HG03103 (cell line): ENCODE data around the gene UBE2E3.
A peak's percentile ranks its signal among the peaks of the same experiment; 100 is the strongest.
"Not testable (repeated sequence)": the region's sequence is repeated elsewhere in the genome, so short reads cannot be mapped to it uniquely, and the experiment has no call there.

Experiments
- ATAC-seq: cut with Tn5 transposase; IDR thresholded peaks from one replicate; pipeline ENCODE4 v1.9.1; 2021; ENCODE audit warnings: low read depth; ENCODE audit not compliant: unreplicated experiment

Gene UBE2E3

DNA sequence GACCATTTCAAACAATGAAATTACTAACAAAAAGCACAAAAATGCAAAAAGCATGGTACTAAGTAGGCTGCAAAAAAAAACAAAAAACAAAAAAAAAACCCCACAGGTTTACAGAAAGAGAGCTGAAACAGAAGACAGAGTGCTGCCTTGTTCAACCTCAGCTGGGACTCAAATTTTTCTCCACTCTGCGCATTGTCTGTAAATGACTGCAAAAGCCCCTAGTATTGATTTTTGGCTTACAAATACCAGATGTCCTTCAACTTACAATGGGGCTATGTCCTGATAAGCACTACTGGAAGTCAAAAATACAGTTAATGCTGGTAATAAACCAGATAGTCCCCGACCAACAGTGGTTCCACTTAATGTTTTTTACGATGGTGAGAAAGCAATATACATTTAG lies 42.2 kb downstream of the UBE2E3 start:
- ATAC-seq, result no peak

DNA sequence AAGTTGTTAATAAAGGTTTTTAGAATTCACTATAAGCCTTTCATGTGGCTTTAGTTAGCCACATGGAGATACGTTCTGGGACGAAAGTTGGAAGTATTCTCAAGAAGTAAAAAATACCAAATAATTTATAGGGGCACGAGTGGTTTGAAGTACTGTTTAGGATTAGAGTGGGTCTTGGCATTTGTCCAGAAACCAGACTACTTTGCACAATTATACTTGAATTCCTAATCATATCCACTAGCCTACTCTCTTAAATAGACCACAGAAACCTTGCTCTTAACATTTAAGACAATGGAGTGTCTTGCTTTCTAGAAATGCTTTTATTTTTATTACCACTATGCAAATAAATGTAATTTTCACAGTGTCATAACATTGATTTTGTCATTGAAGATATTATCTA lies 44.6 kb downstream of the UBE2E3 start:
- ATAC-seq, result no peak

DNA sequence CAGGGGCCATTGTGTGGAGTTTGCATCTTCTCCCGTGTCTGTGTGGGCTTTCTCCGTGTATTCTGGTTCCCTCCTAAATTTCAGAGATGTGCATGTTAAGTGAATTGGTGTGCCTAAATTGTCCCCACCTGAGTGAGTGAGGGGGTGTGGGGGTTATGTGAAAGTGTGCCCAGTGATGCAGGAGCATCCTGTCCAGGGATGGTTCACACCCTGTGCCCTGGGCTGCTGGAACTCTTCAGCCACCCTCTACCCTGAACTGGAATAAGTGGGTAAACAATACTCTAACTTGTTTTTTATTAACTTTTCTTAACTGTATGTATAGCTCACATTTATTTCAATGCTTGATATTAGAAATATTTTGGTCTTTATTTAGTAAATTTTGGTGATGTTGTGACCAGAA lies 56.0 kb downstream of the UBE2E3 start:
- ATAC-seq, result peak; percentile 66

DNA sequence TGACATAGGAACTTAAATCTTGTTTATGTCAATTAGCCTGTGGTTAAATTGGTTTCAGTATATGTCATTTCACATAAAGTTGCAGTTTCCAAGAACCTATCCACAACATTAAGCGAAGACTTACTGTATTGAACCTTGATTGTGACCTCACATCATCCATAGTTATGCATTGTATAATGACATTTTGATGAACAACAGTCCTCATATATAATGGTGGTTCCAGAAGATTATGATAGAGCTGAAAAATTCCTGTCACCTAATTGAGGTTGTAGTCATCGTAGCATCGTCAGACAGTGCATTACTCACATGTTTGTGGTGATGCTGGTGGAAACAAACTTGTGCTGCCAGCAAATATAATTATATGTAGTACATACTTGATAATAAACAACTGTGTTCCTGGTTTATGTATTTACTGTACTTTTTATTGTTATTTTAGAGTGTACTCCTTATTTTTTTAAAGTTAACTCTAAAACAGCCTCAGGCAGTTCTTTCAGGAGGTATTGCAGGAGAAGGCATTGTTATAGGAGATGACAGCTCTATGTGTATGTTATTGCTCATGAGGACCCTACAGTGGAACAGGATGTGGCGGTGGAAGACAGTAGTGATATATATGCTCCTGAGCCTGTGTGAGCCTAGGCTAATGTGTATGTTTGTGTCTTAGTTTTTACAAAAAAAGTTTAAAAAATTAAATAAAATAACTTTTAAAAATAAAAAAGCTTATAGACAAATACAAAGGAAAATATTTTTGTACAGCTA lies 56.6 kb downstream of the UBE2E3 start:
- ATAC-seq, result peak; percentile 58

DNA sequence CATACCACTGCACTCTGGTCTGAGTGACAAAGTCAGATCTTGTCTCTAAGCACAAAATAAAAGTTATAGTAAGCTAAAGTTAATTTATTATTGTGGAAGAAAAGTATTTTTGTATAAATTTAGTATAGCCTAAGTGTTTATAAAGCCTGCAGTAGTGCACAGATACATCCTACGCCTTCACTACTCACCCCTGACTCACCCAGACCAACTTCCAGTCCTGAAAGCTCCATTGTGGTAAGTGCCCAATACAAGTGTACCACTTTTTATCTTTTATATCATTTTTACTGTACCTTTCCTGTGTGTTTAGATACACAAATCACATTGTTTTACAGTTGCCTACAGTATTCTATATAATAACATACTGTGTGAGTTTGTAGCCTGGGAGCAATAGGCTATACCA lies 57.5 kb downstream of the UBE2E3 start:
- ATAC-seq, result no peak

DNA sequence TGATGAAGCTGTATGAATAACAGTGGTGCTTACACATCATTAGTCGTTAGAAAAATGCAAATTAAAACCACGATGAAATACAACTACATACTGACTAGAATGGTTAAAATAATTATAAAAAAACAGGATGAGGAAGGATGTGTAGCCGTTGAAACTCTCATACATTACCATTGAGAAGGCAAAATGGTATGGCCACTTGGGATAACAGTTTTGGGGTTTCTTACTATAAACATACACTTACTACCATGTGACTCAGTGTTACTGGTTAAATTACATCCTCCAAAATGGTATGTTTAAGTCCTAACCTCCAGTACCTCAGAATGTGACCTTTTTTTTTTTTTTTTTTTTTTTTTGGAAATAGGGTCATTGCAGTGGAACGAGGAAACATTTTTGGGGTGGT lies 58.4 kb downstream of the UBE2E3 start:
- ATAC-seq, result no peak

DNA sequence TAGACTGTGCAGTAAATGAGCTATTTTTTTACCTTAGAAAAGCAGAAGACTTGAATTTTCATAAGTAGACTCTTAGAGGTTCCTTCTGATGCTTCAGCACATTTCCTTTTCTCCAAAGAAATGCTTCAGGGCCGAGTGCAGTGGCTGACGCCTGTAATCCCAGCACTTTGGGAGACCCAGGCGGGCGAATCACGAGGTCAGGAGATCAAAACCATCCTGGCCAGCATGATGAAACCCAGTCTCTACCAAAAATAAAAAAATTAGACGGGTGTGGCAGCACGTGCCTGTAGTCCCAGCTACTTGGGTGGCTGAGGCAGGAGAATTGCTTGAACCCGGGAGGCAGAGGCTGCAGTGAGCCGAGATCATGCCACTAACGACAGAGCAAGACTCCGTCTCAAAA lies 60.4 kb downstream of the UBE2E3 start:
- ATAC-seq, result not testable (repeated sequence)

DNA sequence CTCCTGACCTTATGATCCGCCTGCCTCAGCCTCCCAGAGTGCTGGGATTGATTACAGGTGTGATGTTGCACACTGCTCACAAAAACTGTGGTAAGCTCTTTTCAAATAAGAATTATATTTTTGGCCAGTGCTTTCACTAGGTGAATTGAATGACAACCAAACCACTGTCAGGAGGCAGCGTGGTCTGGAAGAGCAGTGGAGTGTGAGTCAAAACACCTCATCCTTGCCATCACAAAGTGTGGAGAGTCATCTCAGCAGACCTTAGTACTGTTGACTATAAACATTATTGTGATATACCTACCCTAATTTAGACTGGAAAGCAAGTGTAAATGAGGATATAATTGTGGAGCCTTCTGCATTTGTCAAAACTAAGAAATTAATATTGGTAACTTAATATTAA lies 61.3 kb downstream of the UBE2E3 start:
- no peak for ATAC-seq

DNA sequence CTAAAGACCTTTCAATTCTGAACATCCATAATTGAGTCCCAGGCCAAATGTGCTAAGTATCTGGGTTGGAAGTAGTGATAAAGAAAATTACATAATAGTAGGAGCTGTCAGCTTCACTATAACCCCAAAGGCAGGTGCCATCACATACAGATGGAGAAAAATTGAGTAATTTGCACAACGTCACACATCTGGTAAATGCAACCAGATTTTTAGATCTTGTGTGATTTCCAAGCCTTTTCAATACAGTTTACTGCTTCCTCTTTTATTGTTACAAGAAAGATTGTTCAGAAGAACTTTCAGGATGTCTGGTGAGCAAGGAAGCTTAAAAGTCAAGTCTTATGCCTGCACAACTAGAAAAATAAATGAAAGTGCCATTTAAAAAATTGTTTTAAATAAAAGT lies 62.3 kb downstream of the UBE2E3 start:
- no peak for ATAC-seq

DNA sequence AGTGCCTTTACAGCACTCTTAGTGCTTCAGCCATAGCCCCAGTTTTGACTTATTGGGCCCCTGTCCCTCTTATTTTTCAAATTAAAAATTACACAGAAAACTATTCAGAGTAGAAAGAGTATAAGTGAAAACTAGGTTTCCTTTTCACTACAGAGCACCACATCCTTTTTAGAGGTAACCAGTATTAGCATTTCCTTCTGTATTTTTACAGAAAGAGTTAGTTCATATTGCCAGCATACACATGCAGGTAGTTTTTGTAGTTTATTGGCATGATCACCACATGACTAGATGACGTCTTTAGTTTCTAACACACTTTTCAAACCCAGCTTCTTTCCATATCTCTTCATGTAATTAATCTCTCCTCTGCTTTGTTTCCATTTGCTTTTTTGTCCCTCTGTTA lies 66.4 kb downstream of the UBE2E3 start:
- ATAC-seq, result no peak

DNA sequence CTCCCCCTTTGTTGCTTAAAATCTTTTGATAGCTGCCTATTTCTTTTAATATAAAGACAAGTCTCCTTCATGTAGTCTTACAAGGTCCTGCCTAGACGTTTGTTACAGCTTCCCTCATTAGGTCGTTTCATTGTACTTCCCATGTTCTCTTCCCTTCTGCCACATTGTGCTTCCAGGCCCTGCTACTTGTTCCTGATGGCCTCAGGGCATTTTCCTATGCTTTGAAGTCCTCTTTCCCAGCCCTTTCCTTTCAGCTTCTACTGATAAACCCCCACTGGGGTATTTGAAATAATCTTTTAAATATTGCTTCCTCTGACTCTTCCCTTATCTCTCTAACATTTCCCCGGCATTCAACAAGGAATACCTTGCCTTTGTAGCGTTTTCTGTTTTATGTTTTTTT lies 67.4 kb downstream of the UBE2E3 start:
- no peak for ATAC-seq

DNA sequence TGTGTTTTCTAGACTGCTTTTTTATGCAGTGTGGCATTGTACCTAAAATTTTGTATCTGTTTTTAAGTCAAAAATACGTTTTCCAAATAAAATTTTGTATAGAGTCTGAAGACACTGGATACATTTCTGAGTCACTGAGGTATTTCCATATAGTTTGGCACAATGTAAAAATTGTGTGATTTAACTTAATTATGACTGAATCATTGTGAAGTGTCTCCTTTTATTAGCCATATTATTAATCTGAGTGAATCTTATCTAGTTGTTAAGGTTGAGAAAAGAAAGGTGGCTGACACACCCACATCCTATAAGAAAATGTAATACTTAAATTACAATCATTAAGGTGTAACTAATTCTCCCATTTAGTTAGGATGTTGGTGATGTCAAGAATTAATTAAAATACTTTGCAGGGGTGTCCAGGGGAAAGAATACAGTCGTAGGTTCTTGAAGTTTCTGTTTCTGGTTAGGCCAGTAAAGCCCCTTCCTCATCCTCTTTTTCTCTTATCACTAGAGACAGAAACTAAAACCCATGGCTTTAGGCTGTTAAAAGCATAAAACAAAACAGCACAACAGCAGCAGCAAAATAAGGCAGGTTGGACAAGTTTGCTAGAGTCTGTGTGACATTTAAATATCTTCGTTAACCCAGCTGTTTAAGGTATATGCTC lies 71.6 kb downstream of the UBE2E3 start:
- ATAC-seq, result no peak

DNA sequence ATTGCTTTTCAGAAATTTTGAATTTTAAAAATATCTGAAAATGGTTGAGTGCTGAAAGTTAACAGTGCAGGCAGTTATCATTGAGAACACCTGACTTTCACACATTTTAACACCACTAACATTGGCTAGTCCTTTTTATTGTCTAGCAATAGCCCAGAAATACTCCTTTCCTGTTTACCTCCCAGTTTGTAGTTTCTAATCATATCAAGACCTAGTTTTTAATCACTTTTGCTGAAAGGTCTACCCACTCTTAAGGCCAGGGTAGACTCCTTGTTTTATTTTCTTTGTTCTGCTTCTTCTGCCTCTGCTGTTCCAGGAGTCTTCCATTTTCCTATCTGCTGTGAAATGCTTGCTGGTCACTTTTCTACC lies 72.1 kb downstream of the UBE2E3 start:
- ATAC-seq, result no peak

DNA sequence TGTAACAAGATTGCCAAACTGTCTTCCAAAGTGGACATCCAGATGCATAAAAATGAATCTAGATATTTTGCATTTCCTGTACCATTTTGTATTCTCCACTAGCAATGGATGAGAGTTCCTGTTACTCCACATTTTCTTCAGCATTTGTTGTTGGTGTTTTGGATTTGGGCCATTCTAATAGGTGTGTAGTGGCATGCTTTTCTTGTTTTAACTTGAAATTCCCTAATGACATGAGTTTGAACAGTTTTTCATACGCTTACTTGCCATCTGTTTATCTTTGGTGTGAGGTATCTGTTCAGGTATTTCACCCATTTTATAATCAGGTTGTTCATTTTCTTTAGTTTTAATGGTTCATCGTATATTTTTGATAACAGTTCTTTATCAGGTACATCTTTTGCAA lies 73.9 kb downstream of the UBE2E3 start:
- no peak for ATAC-seq

DNA sequence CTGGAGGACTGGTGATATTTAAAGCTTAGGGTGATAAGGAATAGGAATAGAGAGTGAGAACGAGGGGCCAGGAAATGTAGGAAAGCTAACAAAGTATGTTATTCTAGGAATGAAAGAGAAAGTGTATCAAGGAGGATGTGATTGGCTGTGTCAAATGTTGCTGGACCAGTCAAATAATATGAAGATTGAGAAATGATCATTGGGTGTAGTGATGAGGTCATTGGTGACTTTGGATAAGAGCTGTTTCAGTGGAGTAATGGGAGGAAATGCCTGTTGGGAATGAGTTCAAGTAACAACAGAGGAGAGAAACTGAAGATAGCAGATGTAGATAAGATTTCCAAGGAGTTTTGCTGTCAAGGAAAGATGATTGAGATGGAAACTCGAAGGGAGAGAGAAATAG lies 74.4 kb downstream of the UBE2E3 start:
- ATAC-seq, result no peak

DNA sequence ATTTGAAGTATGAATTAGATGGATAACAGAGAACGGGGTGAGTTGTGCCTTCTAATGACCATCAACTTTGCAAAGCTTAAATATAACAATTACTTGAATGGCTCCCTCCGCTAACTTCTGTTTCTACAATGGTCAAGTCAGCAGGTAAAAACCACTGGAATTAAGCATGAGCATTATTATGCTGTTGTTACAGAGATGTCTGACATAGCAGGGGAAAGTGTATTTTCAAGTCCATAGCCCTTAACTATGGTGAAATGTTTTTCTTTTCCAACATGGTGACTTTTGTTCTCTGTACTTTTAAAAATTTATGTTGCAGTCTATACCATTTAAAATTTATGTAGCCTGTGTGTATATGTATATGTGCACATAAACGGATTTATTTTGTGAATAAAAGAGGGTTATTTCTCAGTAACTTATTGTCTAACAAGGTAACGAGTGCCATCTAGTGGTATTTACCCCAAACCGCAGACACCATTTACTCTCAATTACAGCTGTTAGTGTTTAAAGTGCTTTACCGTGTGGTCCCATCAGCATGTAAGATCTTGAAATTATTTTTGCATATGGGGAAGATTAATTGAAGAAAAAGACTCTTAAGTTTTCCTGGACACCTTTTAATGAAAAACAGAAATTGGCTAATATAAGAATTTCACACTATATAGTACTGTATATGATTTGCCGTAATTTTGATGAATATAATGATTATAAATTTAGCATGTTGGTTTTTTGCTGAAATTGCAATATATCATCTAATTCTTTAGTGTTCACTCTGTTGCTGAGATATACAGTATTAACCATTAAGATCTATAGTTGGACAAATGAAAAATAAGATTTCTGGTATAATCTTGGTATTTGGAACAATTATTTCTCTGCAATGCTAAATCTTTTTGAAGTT lies 78.2 kb downstream of the UBE2E3 start:
- ATAC-seq, result no peak

DNA sequence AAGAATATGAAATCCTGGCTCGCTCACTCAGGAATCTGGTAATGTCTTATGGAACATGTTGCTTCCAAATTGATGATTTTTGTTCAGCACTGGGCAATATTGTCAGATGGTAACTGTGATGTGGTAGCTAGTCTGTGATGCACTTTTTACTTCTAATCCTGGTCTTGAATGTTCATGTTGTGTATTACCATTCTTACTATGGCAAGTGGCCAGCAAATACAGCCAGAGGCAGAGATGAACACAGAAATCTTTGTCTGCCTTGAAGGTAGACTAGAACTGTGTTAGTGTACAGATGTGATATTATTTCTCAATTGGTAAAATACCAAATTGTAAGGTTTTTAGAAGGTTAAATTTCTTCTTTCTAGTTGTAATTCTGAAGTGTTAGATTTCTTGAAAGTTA lies 83.3 kb downstream of the UBE2E3 start:
- no peak for ATAC-seq

DNA sequence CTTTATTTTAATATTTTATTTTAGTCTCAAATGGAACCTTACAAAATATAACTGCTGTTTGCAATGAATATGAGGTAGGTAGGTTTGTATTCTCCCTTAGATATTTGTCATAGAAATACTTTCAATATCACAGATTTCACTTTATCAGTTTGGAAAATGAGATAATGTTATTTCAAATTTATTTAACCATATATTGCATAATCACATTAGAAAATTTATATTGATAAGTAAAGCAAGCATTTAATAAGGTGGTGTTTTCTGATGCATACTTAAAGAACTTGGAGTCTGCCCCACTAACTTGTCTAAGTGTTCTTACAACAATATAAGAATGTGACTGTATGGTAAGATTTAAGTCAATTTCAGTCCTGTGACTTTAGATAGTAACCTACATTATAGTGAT lies 85.1 kb downstream of the UBE2E3 start:
- no peak for ATAC-seq

DNA sequence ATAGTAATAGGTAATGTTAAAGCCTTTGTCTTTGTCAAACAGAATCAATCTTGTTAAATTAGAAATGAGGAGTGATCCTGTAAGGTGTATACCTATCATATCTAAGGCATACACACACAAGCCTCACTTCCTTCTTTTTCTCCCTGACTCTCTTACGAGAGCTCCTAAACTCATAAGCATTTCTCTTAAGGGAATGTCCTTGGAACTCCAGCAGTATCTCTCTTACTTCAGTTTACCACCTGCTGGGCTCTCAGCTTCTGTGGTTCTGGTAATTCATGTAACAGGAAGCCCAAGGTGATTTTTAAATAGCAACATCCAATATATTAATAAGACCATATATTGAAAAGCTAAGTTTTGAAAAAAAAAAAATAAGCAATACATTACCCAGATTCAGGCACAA lies 85.9 kb downstream of the UBE2E3 start:
- ATAC-seq, result no peak

DNA sequence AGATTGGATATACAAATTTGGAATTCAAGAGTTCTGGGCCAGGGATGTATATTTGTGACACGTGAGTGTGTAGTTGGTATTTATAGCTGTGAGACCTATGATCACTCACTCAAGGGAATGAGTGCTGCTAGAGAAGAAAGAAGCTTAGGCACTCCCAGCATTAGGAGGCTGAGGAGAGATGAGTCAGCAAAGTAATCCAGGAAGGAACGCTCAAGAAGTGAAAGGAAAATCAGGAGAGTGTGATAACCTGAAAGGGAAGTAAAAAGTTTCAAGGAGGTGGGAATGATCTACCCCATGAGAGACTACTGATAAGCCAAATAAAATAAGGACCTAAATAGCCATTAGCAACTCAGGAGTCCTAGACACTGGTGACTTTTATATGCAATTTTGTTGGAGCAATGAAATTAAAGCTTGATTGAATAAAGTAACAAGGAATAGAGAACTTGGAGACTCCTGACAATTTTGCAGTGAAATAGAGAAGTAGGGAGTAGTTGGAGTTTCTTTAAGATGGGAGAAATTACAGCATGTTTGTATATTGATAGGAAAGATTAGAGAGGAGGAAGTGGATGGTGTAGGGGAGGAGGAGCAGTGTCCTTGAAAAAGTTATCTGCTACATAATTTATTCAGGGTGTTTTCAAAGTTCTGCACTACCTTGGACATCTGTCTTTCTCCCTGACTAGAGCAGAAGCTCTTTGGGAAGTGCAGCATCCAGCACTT lies 89.9 kb downstream of the UBE2E3 start:
- ATAC-seq, result no peak

DNA sequence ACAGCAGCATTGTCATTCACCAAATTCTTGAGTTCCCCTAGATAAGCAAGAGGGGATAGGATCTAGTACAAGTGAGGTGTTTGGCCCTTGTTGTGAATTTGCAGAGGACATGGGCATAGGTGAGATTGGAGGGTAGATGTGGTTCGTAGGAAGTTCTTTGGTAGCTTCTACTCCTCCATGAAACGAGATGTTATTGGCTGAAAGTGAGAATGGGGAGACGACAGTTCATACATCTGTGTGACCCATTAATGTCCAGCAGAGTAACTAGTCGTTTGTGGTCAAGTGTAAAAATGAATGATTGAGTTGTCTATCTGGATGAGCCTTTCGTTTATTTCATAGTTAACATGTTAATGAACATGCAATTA lies 90.4 kb downstream of the UBE2E3 start:
- ATAC-seq, result no peak
